ENCODE data around the gene GABRE.
"Not testable (repeated sequence)": the region's sequence is repeated elsewhere in the genome, so short reads cannot be mapped to it uniquely, and the experiment has no call there.

GABRE gene

GRCh38 chrX:151962034-151962433 is 12.4 kb downstream of the GABRE start:
- no peak for DNase-seq

- DNase-seq = no peak
These were observed 16.4 kb downstream of the GABRE start for GRCh38 chrX:151958101-151958500.

GRCh38 chrX:151954730-151955129 is 19.7 kb downstream of the GABRE start:
- DNase-seq = no peak

GRCh38 chrX:151938172-151938571 is 36.3 kb downstream of the GABRE start:
- no peak for DNase-seq

- no peak for DNase-seq
These were observed 39.1 kb downstream of the GABRE start for GRCh38 chrX:151935358-151935757.

GRCh38 chrX:151929126-151929525 is 45.4 kb downstream of the GABRE start:
- no peak for DNase-seq

GRCh38 chrX:151923648-151924047 is 50.8 kb downstream of the GABRE start:
- no peak for DNase-seq

GRCh38 chrX:151922692-151923091 is 51.8 kb downstream of the GABRE start:
- DNase-seq = no peak

GRCh38 chrX:151921866-151922265 is 52.6 kb downstream of the GABRE start:
- no peak for DNase-seq

GRCh38 chrX:151921292-151921691 is 53.2 kb downstream of the GABRE start:
- DNase-seq = no peak

GRCh38 chrX:151920530-151920929 is 53.9 kb downstream of the GABRE start:
- DNase-seq = no peak

GRCh38 chrX:151920101-151920500 is 54.4 kb downstream of the GABRE start:
- DNase-seq = no peak

- DNase-seq = no peak
These were observed 54.9 kb downstream of the GABRE start for GRCh38 chrX:151919610-151920009.

- not testable (repeated sequence) for DNase-seq
These were observed 55.7 kb downstream of the GABRE start for GRCh38 chrX:151918736-151919135.

GRCh38 chrX:151912780-151913179 is 61.7 kb downstream of the GABRE start, which contains the start of gene MAGEA4:
MAGEA4 (plus strand) TSS chrX:151912889; CDS start chrX:151923665, 10,776 bp downstream.
- no peak for DNase-seq

GRCh38 chrX:151912221-151912620 is 62.3 kb downstream of the GABRE start:
- no peak for DNase-seq

GRCh38 chrX:151904989-151905388 is 69.5 kb downstream of the GABRE start:
- no peak for DNase-seq

Data from NCI-H1694 (cell line).